ENCODE results near the gene PRRT2. TPM values are rescaled to one million over a fixed set of nuclear protein-coding genes. Genes with fewer than 3 reads are reported as not detected.

The PRRT2 gene
- total and polyA plus RNA-seq, 7 experiments from 2014 or later: 0.07 to 4.6 (median 2.4) TPM; not detected in 1

DNA sequence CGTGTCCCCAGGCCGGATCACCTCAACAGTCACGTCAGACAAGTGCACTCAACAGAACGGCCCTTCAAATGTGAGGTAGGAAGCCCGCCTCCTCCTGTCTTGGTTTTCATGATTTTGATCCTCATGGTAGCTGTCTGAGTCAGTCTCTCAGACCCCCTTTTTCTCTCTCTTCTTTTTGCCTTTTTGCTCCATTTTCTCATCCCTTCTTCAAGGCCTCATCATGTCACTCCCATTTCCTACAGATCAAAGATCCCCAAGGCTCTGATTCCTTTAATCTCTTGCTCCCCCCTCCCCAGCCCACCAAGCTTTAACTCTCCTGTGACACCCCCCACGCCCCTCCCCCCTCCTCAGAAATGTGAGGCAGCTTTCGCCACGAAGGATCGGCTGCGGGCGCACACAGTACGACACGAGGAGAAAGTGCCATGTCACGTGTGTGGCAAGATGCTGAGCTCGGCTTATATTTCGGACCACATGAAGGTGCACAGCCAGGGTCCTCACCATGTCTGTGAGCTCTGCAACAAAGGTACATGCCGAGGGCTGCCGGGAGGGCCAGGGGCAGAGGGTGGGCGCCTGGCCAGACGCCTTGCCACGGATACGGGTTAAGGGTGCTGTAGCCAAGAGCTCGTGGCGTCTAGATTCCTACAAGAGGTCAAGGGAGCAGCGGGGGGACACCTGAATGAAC lies 3.6 kb upstream of the PRRT2 start:
- POLR2A ChIA-PET: interaction anchor here (0.5 to 6.5 kb wide), 35 partner anchors 10 to 889 kb away, joined by 3 to 109 read pairs (median 6); partner anchors contain the start of genes ALDOA, C16orf54, CDIPT and CORO1A
- Histone ChIP-seq H3K4me3 (ENCODE audit: low read length) (peak overlapping the region; percentile 54), H3K9me3 (ENCODE audit: control insufficient read depth in 2 of 3, low read length in 3 of 3) (no peaks in the 10 kb centered on the region), H3K4me1 (ENCODE audit: control insufficient read depth in 2 of 2, insufficient read depth in 2 of 2, low read length in 2 of 2) (peaks cover 40 to 52% of the 10 kb centered on the region in 2 donors), H3K27ac (ENCODE audit: low read depth, low read length) (peak overlapping the region; percentile 79), H3K27me3 (ENCODE audit: control insufficient read depth in 2 of 2, insufficient read depth in 2 of 2, low read length in 2 of 2) (no peaks in the 10 kb centered on the region), H3K36me3 (ENCODE audit: control insufficient read depth in 2 of 3, insufficient read depth in 3 of 3, low read length in 3 of 3) (peaks cover 0 to 14% (median 8%) of the 10 kb centered on the region in 3 experiments)
- no peak for ATAC-seq
- intact Hi-C loops (cut with micrococcal nuclease): loop anchor here (1.0 to 10.0 kb wide), 11 partner anchors 8 to 1114 kb away; partner anchors contain the start of genes ALDOA (in 1 of the 2), C16orf54 (in 1 of the 2), FBRS (in 1 of the 2) and FBXL19 (in 1 of the 2)
- CTCF ChIA-PET: interaction anchor here (0.5 to 3.2 kb wide), 21 partner anchors 8 to 985 kb away, joined by 3 to 53 read pairs (median 4); partner anchors contain the start of genes KIF22 and PAGR1
- Mint-ChIP-seq H3K36me3 (peaks cover 0 to 40% (median 3%) of the 10 kb centered on the region in 5 donors), H3K27me3 (peaks cover 0 to 20% (median 0%) of the 10 kb centered on the region in 5 donors), H3K4me3 (peak overlapping the region; percentile 85 to 99 (median 95)), H3K9me3 (peaks cover 0 to 1% (median 0%) of the 10 kb centered on the region in 11 donors), H3K27ac (peak overlapping the region; percentile 92 to 99 (median 97)), H3K4me1 (peaks cover 35 to 66% (median 55%) of the 10 kb centered on the region in 7 donors)
- peak in 1 of 9 donors; percentile 47 for DNase-seq

DNA sequence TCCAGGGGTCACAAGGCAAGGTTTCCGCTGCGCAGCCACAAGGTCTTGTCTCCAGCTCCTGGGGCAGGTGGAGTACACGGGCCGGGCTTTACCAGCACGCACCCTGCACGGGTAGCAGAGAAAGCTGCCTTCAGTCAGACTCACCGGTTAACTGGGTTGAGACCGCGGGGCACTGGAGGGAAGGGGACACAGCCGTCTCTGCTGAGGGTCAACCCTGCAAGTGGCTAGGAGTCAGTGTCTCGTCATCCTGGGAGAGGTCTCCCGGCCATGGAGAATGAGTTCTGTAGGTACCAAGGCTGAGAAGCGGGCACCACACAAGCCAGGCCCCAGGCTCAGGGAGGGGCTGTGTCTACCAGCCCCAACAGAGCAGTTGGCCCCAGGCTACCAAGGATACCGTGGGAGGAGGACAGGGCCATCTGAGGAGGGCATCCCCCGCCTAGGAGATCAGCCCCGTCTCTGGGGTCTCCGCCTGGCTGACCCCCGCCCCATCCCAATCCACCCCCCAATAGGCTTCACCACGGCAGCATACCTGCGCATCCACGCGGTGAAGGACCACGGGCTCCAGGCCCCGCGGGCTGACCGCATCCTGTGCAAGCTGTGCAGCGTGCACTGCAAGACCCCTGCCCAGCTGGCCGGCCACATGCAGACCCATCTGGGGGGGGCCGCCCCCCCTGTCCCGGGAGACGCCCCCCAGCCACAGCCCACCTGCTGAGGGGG lies 2.8 kb upstream of the PRRT2 start:
- Histone ChIP-seq H3K4me3 (ENCODE audit: low read length) (peak overlapping the region; percentile 54), H3K27me3 (ENCODE audit: control insufficient read depth in 2 of 2, insufficient read depth in 2 of 2, low read length in 2 of 2) (no peaks in the 10 kb centered on the region), H3K36me3 (ENCODE audit: control insufficient read depth in 2 of 3, insufficient read depth in 3 of 3, low read length in 3 of 3) (peaks cover 0 to 14% (median 8%) of the 10 kb centered on the region in 3 experiments), H3K4me1 (ENCODE audit: control insufficient read depth in 2 of 2, insufficient read depth in 2 of 2, low read length in 2 of 2) (peaks cover 36 to 49% of the 10 kb centered on the region in 2 donors), H3K27ac (ENCODE audit: low read depth, low read length) (peak overlapping the region; percentile 79), H3K9me3 (ENCODE audit: control insufficient read depth in 2 of 3, low read length in 3 of 3) (no peaks in the 10 kb centered on the region)
- Mint-ChIP-seq H3K9me3 (peaks cover 0 to 1% (median 0%) of the 10 kb centered on the region in 11 donors), H3K36me3 (peaks cover 0 to 33% (median 3%) of the 10 kb centered on the region in 5 donors), H3K27me3 (peaks cover 0 to 22% (median 0%) of the 10 kb centered on the region in 5 donors), H3K27ac (peak overlapping the region; percentile 92 to 99 (median 97)), H3K4me3 (peak overlapping the region; percentile 85 to 99 (median 95)), H3K4me1 (peaks cover 30 to 62% (median 52%) of the 10 kb centered on the region in 7 donors)
- CTCF ChIA-PET: interaction anchor here (0.5 to 3.2 kb wide), 10 partner anchors 7 to 215 kb away, joined by 3 to 53 read pairs (median 4); partner anchors contain the start of genes MVP and PAGR1
- DNase-seq (no peak), ATAC-seq (no peak)
- POLR2A ChIA-PET: interaction anchor here (0.5 to 6.5 kb wide), 16 partner anchors 9 to 371 kb away, joined by 4 to 109 read pairs (median 10); partner anchors contain the start of genes ALDOA, C16orf54, CDIPT and KIF22
- intact Hi-C loops (cut with micrococcal nuclease): loop anchor here (2.0 to 10.0 kb wide), 8 partner anchors 62 to 1113 kb away; partner anchors contain the start of genes ALDOA (in 1 of the 2), C16orf54 (in 1 of the 2), FBRS (in 1 of the 2) and FBXL19 (in 1 of the 2)

DNA sequence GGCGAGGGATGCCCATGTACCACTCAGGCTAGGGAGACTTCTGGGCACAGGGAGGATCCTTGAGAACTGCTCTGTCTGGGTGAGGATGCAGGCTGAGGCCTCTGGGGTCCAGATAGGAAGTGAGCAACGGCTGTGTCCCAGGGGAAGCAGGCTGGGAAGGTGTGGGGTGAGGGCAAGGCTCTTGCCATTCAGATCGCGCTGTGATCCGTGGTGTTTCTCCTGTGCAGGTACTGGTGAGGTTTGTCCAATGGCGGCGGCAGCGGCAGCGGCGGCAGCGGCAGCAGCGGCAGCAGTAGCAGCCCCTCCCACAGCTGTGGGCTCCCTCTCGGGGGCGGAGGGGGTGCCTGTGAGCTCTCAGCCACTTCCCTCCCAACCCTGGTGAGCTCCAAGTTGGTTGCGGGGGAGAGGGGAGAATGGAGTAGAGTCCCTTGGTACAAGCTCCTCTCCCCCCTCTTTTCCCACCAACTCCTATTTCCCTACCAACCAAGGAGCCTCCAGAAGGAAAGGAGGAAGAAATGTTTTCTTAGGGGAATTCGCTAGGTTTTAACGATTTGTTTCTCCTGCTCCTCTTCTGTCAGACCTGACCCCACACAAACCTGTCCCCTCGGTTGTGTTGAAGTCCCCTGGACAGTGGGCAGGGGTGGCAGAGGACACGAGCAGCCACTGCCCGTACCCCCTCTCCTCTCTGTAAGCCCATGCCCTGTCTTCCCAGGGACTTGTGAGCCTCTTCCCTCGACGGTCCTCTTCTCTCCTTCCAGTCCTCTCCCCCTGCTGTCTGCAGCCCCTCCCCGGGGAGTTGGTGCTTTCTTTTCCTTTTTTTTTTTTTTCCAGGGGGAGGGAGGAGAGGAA lies 1.9 kb upstream of the PRRT2 start:
- POLR2A ChIA-PET: interaction anchor here (1.2 to 6.5 kb wide), 8 partner anchors 11 to 255 kb away, joined by 3 to 75 read pairs (median 20); partner anchors contain the start of genes ALDOA, KIF22 and MVP
- ATAC-seq: no peak

DNA sequence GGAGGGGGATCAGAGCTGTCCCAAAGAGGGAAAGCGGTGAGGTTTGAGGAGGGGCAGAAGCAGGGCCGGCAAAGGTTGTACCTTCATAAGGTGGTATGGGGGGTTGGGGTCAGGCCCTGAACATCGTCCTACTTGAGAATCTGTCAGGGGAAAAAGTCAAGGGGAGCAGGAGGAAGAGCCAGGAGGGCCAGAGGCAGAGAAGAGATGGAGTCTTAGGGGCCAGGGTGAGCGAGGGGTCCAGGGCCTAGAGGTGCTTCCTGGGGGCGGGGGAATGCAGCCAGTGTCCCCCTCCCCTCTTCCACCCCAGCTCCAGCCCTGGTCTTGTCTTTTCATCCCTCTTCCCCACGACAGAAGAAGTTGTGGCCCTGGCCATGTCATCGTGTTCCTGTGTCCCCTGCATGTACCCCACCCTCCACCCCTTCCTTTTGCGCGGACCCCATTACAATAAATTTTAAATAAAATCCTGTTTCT lies 1.3 kb upstream of the PRRT2 start:
- Histone ChIP-seq H3K36me3 (ENCODE audit: control insufficient read depth in 2 of 3, insufficient read depth in 3 of 3, low read length in 3 of 3) (peaks cover 0 to 14% (median 8%) of the 10 kb centered on the region in 3 experiments), H3K4me1 (ENCODE audit: control insufficient read depth in 2 of 2, insufficient read depth in 2 of 2, low read length in 2 of 2) (peaks cover 35 to 46% of the 10 kb centered on the region in 2 donors), H3K9me3 (ENCODE audit: control insufficient read depth in 2 of 3, low read length in 3 of 3) (no peaks in the 10 kb centered on the region), H3K27me3 (ENCODE audit: control insufficient read depth in 2 of 2, insufficient read depth in 2 of 2, low read length in 2 of 2) (no peaks in the 10 kb centered on the region), H3K27ac (ENCODE audit: low read depth, low read length) (peak overlapping the region; percentile 79), H3K4me3 (ENCODE audit: low read length) (peak overlapping the region; percentile 80)
- Mint-ChIP-seq H3K36me3 (peaks cover 0 to 26% (median 3%) of the 10 kb centered on the region in 5 donors), H3K4me3 (peak overlapping the region; percentile 84 to 96 (median 90)), H3K4me1 (peaks cover 29 to 65% (median 56%) of the 10 kb centered on the region in 7 donors), H3K27me3 (peaks cover 0 to 23% (median 0%) of the 10 kb centered on the region in 5 donors), H3K9me3 (peaks cover 0 to 5% (median 0%) of the 10 kb centered on the region in 11 donors), H3K27ac (peak overlapping the region; percentile 72 to 97 (median 90))
- intact Hi-C loops (cut with micrococcal nuclease): loop anchor here in 1 of 2 donors (10.0 kb wide), 1 partner anchor 216 kb away; no protein-coding TSS in a partner anchor
- DNase-seq: no peak
- ChIA-PET CTCF (interaction anchor here (1.9 to 3.0 kb wide), 2 partner anchors 37 to 110 kb away, joined by 4 to 13 read pairs; no protein-coding TSS in a partner anchor), POLR2A (interaction anchor here (1.0 to 6.5 kb wide), 10 partner anchors 10 to 255 kb away, joined by 3 to 75 read pairs (median 9); partner anchors contain the start of genes ALDOA, KIF22 and MVP)
- ATAC-seq: no peak

More for the DNA sequence above, 1.9 kb upstream of the PRRT2 start:
- peak in 6 of 9 donors; percentile 27 to 52 (median 39) for DNase-seq
- Mint-ChIP-seq H3K4me1 (peaks cover 30 to 64% (median 54%) of the 10 kb centered on the region in 7 donors), H3K36me3 (peaks cover 0 to 29% (median 3%) of the 10 kb centered on the region in 5 donors), H3K4me3 (peak overlapping the region; percentile 76 to 96 (median 88)), H3K27me3 (peaks cover 0 to 22% (median 0%) of the 10 kb centered on the region in 5 donors), H3K9me3 (peaks cover 0 to 1% (median 0%) of the 10 kb centered on the region in 11 donors), H3K27ac (peak overlapping the region; percentile 72 to 97 (median 90))
- intact Hi-C loops (cut with micrococcal nuclease): loop anchor here (2.0 to 10.0 kb wide), 8 partner anchors 63 to 1112 kb away; partner anchors contain the start of genes ALDOA (in 1 of the 2), C16orf54 (in 1 of the 2), FBRS (in 1 of the 2) and FBXL19 (in 1 of the 2)
- Histone ChIP-seq H3K27me3 (ENCODE audit: control insufficient read depth in 2 of 2, insufficient read depth in 2 of 2, low read length in 2 of 2) (no peaks in the 10 kb centered on the region), H3K27ac (ENCODE audit: low read depth, low read length) (peak overlapping the region; percentile 79), H3K4me1 (ENCODE audit: control insufficient read depth in 2 of 2, insufficient read depth in 2 of 2, low read length in 2 of 2) (peaks cover 31 to 44% of the 10 kb centered on the region in 2 donors), H3K9me3 (ENCODE audit: control insufficient read depth in 2 of 3, low read length in 3 of 3) (no peaks in the 10 kb centered on the region), H3K4me3 (ENCODE audit: low read length) (peak overlapping the region; percentile 80), H3K36me3 (ENCODE audit: control insufficient read depth in 2 of 3, insufficient read depth in 3 of 3, low read length in 3 of 3) (peaks cover 0 to 14% (median 8%) of the 10 kb centered on the region in 3 experiments)
- CTCF ChIA-PET: interaction anchor here (0.6 to 3.0 kb wide), 4 partner anchors 10 to 195 kb away, joined by 3 to 13 read pairs (median 4); partner anchors contain the start of gene MVP
